Activated T-helper 17 cell treated with anti-CD3 and anti-CD28 coated beads, Interleukin-2, amount 50 U/mL, for 72 hours (primary cell): ENCODE results near the gene GGACT. TPM values are rescaled to one million over a fixed set of nuclear protein-coding genes. Genes with fewer than 3 reads are reported as not detected.

ENCODE experiments used
- ATAC-seq: fragments of 150-1000 bp; cut with Tn5 transposase; replicated peaks from 2 replicates; pipeline ENCODE4 v1.10.0; 2021; ENCODE audit warnings: mild to moderate bottlenecking, moderate library complexity
- H3K27ac Mint-ChIP-seq: one replicate; pipeline ENCODE4 v1.8.0; 2022; ENCODE audit warnings: mixed read lengths
- H3K27me3 Mint-ChIP-seq: one replicate; pipeline ENCODE4 v1.8.0; 2022; ENCODE audit warnings: mixed read lengths
- H3K36me3 Mint-ChIP-seq: one replicate; pipeline ENCODE4 v1.8.0; 2022; ENCODE audit warnings: low read depth, mild to moderate bottlenecking, mixed read lengths
- H3K4me1 Mint-ChIP-seq: one replicate; pipeline ENCODE4 v1.8.0; 2022; ENCODE audit warnings: mixed read lengths
- H3K4me3 Mint-ChIP-seq: one replicate; pipeline ENCODE4 v1.8.0; 2022; ENCODE audit warnings: mild to moderate bottlenecking, mixed read lengths
- H3K9me3 Mint-ChIP-seq: one replicate; pipeline ENCODE4 v1.8.0; 2022; ENCODE audit warnings: mixed read lengths
- total RNA-seq, 2 donors: library from RNA; stranded (reverse); gene quantifications; one replicate each; pipeline ENCODE4 v1.2.3, GENCODE V29; 2022

Gene GGACT
- total RNA-seq, 2 donors from 2014 or later = 1.2 to 1.7 TPM

GRCh38 chr13:100547791-100548201 lies 40.8 kb downstream of the GGACT start:
- Mint-ChIP-seq H3K4me1 (peaks cover 2% of the 10 kb centered on the region), H3K27me3 (no peaks in the 10 kb centered on the region), H3K27ac (no peak overlapping the region), H3K4me3 (no peak overlapping the region), H3K9me3 (no peaks in the 10 kb centered on the region), H3K36me3 (no peaks in the 10 kb centered on the region)
- ATAC-seq = no peak

DNA sequence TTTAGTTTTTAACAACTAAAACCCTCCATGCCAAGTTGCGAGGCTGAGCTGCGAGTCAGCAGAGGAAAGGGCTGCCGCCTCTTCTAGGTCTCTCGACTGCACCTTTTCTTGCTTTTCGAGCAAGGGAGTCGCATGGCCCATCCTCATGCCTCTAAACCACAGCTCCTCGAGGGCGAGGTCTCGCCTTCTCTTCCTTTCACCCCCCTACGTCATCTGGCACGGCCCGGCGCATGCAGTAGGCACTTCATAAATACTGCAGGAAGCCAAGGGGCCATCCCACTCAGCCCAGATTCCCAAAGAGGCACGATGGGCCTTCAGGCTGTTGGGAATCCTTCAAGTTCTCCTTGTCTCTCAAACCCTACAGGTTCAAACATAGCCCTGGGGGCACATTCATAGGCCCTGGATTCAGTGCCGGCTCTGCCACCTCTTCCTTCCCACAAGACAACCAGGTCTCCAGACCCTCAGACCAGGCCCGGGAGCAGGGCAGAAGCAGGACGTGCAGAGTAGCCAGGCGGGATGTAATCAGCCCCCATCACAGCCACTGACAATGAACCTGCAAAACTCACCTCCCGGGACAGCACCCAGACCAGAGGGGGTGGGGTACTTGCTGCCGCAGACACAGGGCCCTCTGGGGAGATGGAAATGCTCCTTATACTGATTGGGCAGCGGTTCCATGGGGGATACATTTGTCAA lies 41.7 kb downstream of the GGACT start:
- Mint-ChIP-seq H3K36me3 (no peaks in the 10 kb centered on the region), H3K4me3 (no peak overlapping the region), H3K4me1 (peaks cover 5% of the 10 kb centered on the region), H3K9me3 (no peaks in the 10 kb centered on the region), H3K27me3 (no peaks in the 10 kb centered on the region), H3K27ac (no peak overlapping the region)
- ATAC-seq = no peak

DNA sequence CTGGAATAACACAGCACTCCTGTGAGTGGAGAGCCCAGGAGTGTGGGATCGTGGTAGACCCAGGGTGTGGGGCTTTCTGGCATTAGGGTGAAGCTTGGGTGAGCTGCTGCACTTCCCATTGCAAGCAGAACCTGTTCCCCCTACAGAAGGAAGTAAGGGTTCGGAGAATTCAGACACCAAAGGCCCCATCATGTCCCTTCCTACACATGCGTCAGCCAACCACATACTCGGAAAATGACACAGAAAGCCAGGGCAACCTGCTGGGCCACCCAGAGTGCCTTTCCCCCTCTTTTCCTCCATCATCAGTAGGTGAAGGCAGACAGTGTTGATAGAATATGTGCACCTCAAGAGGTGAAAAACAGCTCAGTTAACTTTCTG lies 42.9 kb downstream of the GGACT start:
- H3K27ac Mint-ChIP-seq = no peak overlapping the region
- H3K4me3 Mint-ChIP-seq = no peak overlapping the region
- no peak for ATAC-seq
- H3K36me3 Mint-ChIP-seq = no peaks in the 10 kb centered on the region
- H3K9me3 Mint-ChIP-seq = no peaks in the 10 kb centered on the region
- peaks cover 5% of the 10 kb centered on the region for H3K4me1 Mint-ChIP-seq
- no peaks in the 10 kb centered on the region for H3K27me3 Mint-ChIP-seq

DNA sequence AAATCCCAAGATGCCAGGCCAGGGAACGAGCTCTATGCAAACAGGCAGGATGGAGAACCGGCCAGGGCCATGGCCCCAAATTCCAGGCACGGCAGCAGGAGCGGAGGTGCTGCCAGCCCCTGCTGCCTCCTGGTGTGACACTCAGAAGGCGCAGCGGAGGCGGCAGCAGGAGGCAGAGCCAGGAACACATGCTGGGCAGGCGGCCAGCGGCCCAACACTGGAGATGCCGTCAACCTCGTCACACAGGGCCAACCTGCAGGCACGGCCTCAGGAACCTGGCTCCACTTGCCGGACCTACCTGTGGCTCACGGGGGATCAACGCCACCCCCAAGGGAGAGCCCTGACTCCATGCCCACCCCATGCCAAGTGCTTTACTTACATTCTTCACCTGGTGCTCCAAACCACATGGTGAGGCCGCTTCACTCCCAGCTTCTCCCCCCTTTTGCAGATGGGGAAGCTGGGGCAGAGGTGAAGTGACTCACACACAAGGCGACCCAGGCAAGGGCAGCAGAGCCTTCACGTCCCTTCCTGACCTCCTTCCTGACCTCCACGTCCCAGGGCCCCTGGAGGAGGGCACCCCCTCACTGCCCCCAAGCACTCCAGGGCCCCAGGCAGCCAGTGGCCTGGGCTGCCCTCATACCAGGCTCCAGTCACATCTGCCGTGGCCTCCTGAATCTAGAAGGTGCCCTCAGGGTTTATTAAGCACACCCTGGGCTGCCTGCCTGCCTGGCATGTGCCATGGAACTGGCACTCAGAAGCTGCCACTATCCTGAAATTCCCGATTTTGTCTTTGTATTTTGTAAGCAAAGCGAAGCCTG lies 43.5 kb downstream of the GGACT start:
- no peak for ATAC-seq
- H3K27ac Mint-ChIP-seq = no peak overlapping the region

DNA sequence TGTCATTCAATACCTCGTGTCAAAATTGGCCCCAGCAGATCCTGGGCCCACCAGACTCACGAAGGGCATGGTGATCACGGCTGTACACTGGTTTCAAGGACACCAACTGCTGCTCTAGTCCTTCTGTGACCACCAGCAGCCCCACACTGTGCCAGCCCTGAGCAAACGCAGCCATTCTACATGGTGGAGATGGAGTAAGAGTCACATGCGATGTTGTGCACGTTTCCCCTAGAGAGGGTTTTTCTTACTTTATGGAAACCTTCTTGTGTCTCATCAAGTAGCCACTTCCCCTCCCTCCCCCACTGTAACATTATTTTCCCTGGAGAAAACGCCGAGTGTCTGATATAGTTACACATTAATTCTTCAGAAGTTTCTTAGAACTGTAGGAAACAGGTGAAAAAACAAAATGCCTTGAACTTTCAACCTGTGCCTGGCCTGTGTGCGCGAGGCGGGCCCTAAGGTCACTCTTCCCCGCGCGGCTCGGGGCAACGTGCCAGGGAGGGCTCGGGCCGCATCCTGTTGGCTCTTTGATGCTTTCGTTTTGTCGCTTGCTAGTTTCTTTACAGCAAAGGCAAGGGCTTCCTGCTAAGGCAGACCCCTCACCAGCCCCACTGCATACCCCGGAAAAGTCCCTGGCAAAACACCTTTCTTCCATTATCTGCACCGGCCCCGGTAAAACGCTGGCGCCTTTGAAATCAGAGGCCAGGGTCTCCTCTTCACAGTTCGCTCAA lies 44.6 kb downstream of the GGACT start:
- no peak overlapping the region for H3K4me3 Mint-ChIP-seq
- H3K27me3 Mint-ChIP-seq = no peaks in the 10 kb centered on the region
- ATAC-seq = no peak
- H3K4me1 Mint-ChIP-seq = peaks cover 5% of the 10 kb centered on the region
- no peaks in the 10 kb centered on the region for H3K9me3 Mint-ChIP-seq
- no peaks in the 10 kb centered on the region for H3K36me3 Mint-ChIP-seq
- H3K27ac Mint-ChIP-seq = no peak overlapping the region

More for the DNA sequence above, 43.5 kb downstream of the GGACT start:
- peaks cover 5% of the 10 kb centered on the region for H3K4me1 Mint-ChIP-seq
- no peaks in the 10 kb centered on the region for H3K27me3 Mint-ChIP-seq
- H3K9me3 Mint-ChIP-seq = no peaks in the 10 kb centered on the region
- no peak overlapping the region for H3K4me3 Mint-ChIP-seq
- H3K36me3 Mint-ChIP-seq = no peaks in the 10 kb centered on the region

- H3K4me1 Mint-ChIP-seq = peaks cover 5% of the 10 kb centered on the region
- peak; percentile 68 for ATAC-seq
- H3K36me3 Mint-ChIP-seq = no peaks in the 10 kb centered on the region
- no peaks in the 10 kb centered on the region for H3K27me3 Mint-ChIP-seq
- no peak overlapping the region for H3K27ac Mint-ChIP-seq
- H3K9me3 Mint-ChIP-seq = no peaks in the 10 kb centered on the region
- no peak overlapping the region for H3K4me3 Mint-ChIP-seq
Measured at GRCh38 chr13:100542826-100543156, 45.8 kb downstream of the GGACT start.

DNA sequence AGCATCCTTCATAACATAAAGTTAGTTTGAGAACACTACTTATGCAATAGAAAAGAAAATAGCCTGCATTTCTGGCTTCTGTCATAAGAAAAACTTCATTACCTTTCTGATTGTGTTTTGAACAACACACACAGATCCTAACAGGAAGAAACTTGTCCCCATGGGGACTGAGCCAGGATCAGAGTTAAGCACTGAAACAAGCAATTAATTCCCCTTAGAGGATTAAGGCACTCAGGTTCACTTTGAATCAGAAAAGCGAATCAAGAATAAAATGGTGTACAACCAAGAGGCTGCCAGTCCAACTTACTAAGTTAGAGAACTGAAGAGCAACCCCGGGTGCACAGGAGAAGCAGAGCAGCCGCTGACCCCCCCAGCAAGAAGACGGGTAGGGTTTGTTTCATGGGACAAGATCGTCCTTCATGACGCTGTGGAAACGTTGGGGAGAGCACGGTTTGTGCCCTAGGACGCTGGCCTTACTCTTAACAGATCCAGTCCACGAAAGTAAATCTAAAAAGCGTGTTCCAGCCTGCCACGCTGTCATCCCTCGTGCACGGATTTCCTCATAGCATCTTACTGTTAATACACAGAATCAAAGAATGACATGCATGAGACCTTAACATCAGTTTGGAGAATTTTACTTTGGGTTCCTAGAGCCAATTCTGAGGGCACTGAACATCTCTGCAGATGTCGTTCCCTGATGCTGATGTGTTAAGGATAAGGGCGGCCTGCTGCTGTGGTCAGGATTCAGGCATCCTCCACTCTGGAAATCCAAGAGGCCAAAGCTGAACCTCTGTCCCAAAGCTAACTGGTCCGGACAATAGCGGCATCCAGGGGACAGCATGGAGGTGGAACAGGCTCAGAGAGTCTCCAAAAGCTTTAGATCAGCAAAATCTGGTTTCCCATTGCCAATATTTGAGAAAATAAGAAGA lies 46.4 kb downstream of the GGACT start:
- Mint-ChIP-seq H3K27me3 (no peaks in the 10 kb centered on the region), H3K4me1 (peaks cover 5% of the 10 kb centered on the region), H3K27ac (no peak overlapping the region), H3K4me3 (no peak overlapping the region), H3K9me3 (no peaks in the 10 kb centered on the region), H3K36me3 (no peaks in the 10 kb centered on the region)
- ATAC-seq = no peak

DNA sequence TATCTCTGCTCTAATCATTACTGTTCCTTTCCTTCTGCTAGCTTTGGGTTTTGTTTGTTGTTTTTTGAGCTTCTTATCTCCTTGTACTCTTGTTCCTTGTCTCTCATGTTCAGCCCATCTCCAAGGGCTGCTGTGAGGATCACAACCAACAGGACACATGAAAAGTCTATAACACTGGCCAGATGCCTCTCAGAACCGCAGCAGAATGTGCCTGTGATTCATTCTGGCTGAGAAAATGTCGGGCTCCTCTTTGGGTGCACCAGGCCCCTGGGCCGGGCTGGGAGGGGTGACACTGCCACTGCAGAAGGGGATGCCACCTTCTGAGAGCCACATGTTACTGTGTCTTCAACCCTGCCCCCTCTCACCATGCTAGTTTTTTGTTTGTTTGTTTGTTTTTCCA lies 48.0 kb downstream of the GGACT start:
- Mint-ChIP-seq H3K9me3 (no peaks in the 10 kb centered on the region), H3K4me1 (peaks cover 5% of the 10 kb centered on the region), H3K27me3 (no peaks in the 10 kb centered on the region), H3K4me3 (no peak overlapping the region), H3K36me3 (no peaks in the 10 kb centered on the region), H3K27ac (no peak overlapping the region)
- no peak for ATAC-seq

DNA sequence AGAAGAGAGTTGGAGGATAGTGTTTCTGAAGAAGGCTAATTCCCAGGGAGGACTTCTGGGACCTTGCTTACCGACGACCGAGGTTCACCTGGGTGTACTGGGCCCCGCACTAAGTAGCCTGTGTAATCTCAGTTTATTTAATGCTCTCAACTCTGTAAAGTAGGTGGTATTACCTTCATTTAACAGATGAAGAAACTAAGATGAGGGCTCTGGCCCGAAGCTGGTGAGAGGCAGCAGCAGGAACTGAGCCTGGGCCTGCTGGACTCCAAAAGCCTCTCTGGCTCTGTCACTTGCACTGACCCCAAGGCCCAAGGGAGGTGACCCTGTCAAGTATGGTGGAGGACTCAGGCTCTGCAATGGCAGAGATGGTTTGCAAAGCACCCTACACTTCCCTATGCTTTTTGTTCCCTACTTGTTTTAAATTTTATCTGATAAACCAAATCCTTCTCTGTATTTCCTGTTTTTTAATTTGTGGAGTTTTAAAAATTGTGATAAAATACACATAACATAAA lies 50.6 kb downstream of the GGACT start:
- ATAC-seq = no peak
- Mint-ChIP-seq H3K36me3 (no peaks in the 10 kb centered on the region), H3K27ac (no peak overlapping the region), H3K4me1 (peaks cover 5% of the 10 kb centered on the region), H3K4me3 (no peak overlapping the region), H3K9me3 (no peaks in the 10 kb centered on the region), H3K27me3 (no peaks in the 10 kb centered on the region)

GRCh38 chr13:100537486-100537885 lies 51.1 kb downstream of the GGACT start:
- Mint-ChIP-seq H3K4me3 (no peak overlapping the region), H3K4me1 (no peaks in the 10 kb centered on the region), H3K9me3 (no peaks in the 10 kb centered on the region), H3K27me3 (no peaks in the 10 kb centered on the region), H3K36me3 (no peaks in the 10 kb centered on the region), H3K27ac (no peak overlapping the region)
- no peak for ATAC-seq

DNA sequence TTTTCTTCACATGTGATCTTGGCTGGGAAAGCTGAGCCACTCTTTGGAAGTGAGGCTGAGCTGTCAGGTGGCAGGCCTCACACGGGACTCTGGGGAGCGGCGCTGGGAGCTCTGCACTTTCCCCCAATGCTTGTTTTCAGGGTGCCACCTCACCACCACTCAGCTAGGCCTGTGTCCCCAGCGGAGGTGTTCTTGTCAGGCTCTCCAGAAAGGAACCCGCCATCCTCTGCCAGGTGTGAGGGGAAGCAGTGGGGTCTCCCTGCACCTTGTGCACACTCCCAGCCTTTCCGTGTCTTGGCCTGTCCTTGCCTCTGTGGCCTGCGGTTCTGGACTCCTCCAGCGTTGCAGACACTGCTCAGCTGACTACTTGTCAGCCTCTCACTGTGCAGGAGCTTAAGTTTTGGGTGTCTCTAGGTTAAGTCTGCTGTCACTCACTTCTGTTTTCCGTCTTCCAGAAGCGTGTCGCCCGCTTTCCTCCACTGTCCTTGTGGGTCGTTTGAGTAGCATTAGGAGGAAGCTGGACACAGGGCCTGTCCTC lies 51.9 kb downstream of the GGACT start:
- ATAC-seq = no peak

GRCh38 chr13:100535426-100536135 lies 53.0 kb downstream of the GGACT start:
- H3K36me3 Mint-ChIP-seq = no peaks in the 10 kb centered on the region
- no peaks in the 10 kb centered on the region for H3K27me3 Mint-ChIP-seq
- H3K27ac Mint-ChIP-seq = no peak overlapping the region
- no peaks in the 10 kb centered on the region for H3K9me3 Mint-ChIP-seq
- H3K4me3 Mint-ChIP-seq = no peak overlapping the region
- no peaks in the 10 kb centered on the region for H3K4me1 Mint-ChIP-seq
- ATAC-seq = no peak

More for the DNA sequence above, 51.9 kb downstream of the GGACT start:
- H3K27ac Mint-ChIP-seq = no peak overlapping the region
- no peak overlapping the region for H3K4me3 Mint-ChIP-seq
- H3K36me3 Mint-ChIP-seq = no peaks in the 10 kb centered on the region
- H3K9me3 Mint-ChIP-seq = no peaks in the 10 kb centered on the region
- no peaks in the 10 kb centered on the region for H3K27me3 Mint-ChIP-seq
- no peaks in the 10 kb centered on the region for H3K4me1 Mint-ChIP-seq

DNA sequence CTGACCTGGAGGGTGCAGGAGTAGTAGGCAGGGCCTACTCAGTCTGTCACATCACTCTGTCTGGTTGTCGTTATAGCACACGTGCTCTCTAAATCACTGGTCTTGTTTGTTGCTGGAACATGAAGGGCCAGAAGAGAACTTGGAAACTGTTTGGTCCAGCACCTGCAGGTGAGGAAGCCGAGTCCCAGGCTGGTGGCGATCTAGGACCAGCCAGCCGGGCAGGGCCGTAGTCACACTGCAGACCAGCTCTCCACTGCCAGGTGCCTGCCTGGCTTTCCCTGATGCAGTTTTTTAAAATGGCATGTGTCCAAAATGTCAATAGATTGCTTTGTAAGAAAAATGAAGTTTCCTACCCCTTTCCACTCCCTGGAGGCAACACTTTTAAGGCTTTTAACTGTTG lies 53.7 kb downstream of the GGACT start:
- no peaks in the 10 kb centered on the region for H3K27me3 Mint-ChIP-seq
- ATAC-seq = no peak
- no peak overlapping the region for H3K27ac Mint-ChIP-seq
- H3K9me3 Mint-ChIP-seq = no peaks in the 10 kb centered on the region
- no peak overlapping the region for H3K4me3 Mint-ChIP-seq
- H3K36me3 Mint-ChIP-seq = no peaks in the 10 kb centered on the region
- no peaks in the 10 kb centered on the region for H3K4me1 Mint-ChIP-seq
